BJ (cell line): ENCODE measurements around the gene SP100. TPM values are rescaled to one million over a fixed set of nuclear protein-coding genes. Genes with fewer than 3 reads are reported as not detected.

Source experiments
- CTCF ChIA-PET: fragments of 350-600 bp; formaldehyde crosslinking; extraction: SDS; loops from one replicate; lab custom pipeline; 2021; ENCODE audit warnings: antibody characterized with exemption, inconsistent platforms; lab: Yijun Ruan, JAX
- POLR2A ChIA-PET: fragments of 300-600 bp; sonication (Branson Sonifier 250); formaldehyde crosslinking; extraction: SDS; loops from one replicate; lab custom pipeline; 2021; ENCODE audit warnings: antibody characterized with exemption; lab: Charles Lee
- DNase-seq: peaks from one replicate; pipeline ENCODE4 v3.0.0-alpha.2; 2011; ENCODE audit warnings: low read depth
- H3K27me3 ChIP-seq: 2 replicates; pipeline ENCODE4 v1.6.0; 2011; ENCODE audit warnings: low read length; ENCODE audit not compliant: control insufficient read depth, insufficient read depth
- H3K36me3 ChIP-seq: 2 replicates; pipeline ENCODE4 v1.5.1; 2011; ENCODE audit warnings: low read length; ENCODE audit not compliant: control insufficient read depth, insufficient read depth
- H3K4me3 ChIP-seq: 2 replicates; pipeline ENCODE4 v1.5.1; 2011; ENCODE audit warnings: low read depth, mild to moderate bottlenecking, control low read depth, low read length
- polyA plus RNA-seq: library from polyadenylated mRNA; depleted of rRNA; stranded (reverse); fragments of >200 nt; gene quantifications from 2 replicates; pipeline ENCODE4 v1.2.3, GENCODE V29; 2011
- TF ChIP-seq, protein P1 (sequence below): IDR thresholded peaks from 2 replicates; pipeline ENCODE4 v1.5.1; 2011; ENCODE audit warnings: low read depth, mild to moderate bottlenecking, control low read depth, inconsistent platforms, low read length, moderate library complexity; ENCODE audit not compliant: insufficient read depth

Gene SP100
- polyA plus RNA-seq, 1 experiment: 34.8 TPM

DNA sequence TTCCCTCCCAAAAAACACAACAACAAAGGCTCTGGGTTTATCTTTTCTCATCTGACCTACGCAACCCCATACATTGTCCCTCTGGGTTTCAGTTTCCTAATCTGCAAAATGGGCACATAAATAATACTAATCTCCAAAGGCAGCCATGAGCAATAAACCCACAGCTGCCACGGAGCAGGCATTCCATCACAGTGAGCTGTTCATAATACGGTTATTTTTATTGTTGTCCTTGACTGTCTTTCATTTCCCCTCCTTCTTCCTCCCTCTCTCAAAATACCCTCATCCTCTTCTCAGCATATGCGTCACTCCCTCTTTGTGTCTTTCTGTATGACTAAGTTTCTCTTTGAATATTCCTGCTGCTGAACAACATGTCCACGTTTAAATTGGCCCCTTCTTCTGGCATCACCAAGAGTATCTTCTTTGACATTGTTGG lies 166.9 kb downstream of the SP100 start:
- DNase-seq: no peak
- no peak overlapping the region for H3K4me3 ChIP-seq
- TF ChIP-seq, protein P1, sequence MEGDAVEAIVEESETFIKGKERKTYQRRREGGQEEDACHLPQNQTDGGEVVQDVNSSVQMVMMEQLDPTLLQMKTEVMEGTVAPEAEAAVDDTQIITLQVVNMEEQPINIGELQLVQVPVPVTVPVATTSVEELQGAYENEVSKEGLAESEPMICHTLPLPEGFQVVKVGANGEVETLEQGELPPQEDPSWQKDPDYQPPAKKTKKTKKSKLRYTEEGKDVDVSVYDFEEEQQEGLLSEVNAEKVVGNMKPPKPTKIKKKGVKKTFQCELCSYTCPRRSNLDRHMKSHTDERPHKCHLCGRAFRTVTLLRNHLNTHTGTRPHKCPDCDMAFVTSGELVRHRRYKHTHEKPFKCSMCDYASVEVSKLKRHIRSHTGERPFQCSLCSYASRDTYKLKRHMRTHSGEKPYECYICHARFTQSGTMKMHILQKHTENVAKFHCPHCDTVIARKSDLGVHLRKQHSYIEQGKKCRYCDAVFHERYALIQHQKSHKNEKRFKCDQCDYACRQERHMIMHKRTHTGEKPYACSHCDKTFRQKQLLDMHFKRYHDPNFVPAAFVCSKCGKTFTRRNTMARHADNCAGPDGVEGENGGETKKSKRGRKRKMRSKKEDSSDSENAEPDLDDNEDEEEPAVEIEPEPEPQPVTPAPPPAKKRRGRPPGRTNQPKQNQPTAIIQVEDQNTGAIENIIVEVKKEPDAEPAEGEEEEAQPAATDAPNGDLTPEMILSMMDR: no peak
- H3K36me3 ChIP-seq: no peaks in the 10 kb centered on the region
- no peaks in the 10 kb centered on the region for H3K27me3 ChIP-seq
- ChIA-PET CTCF (no interaction called here), POLR2A (no interaction called here)

DNA sequence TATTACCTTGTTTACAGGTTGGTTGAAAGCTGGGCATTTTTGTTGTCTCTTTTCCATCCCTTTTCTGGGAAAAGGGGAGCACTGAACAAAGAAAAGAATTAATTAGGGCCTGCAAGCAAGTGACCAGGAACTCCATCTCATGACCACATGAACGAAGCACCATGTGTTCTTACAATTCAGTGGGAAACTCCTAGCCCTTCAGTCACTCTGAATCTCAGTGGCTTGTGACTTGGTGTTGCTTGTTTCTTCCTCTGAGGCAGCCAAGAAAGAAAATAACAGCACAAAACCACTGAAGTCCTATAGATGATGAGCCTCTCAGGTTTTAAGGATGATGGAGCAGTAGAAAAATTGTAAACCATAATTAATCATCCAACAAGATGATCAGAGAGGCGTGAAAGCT lies 167.6 kb downstream of the SP100 start:
- Histone ChIP-seq H3K4me3 (no peak overlapping the region), H3K27me3 (no peaks in the 10 kb centered on the region), H3K36me3 (no peaks in the 10 kb centered on the region)
- TF ChIP-seq, protein P1: no peak
- CTCF ChIA-PET: interaction anchor here (1.4 kb wide), 1 partner anchor 32 kb away, joined by 3 read pairs; no protein-coding TSS in a partner anchor
- POLR2A ChIA-PET: no interaction called here
- no peak for DNase-seq

DNA sequence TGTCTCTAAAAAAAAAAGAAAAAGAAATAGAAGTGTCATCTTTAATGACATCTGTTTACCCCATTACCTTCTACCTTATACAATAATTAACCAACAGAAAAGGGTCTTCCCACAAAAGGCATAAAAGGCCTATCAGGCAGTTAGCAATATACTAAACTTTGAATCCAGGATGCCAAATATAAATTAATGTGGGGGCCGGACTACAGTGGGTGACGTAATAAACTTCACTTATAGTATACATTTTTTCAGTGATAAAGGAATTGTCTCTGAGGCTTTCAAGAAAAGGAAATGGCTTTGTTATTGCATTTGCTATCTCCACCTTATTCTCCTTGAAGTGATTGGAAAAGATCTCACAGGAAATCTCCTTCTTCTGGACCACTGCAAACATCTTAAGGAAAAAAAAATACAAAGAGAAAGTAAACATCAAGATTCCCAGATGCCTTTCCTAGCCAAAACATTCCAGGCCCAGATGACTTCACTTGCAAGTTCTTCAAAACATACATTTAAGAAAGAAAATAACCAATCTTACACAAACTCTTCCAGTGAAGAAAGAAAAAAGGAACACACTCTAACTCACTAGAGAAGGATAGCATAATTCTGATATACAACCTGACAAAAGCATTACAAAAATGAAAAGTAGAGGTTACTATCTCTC lies 170.5 kb downstream of the SP100 start:
- CTCF ChIA-PET: no interaction called here

DNA sequence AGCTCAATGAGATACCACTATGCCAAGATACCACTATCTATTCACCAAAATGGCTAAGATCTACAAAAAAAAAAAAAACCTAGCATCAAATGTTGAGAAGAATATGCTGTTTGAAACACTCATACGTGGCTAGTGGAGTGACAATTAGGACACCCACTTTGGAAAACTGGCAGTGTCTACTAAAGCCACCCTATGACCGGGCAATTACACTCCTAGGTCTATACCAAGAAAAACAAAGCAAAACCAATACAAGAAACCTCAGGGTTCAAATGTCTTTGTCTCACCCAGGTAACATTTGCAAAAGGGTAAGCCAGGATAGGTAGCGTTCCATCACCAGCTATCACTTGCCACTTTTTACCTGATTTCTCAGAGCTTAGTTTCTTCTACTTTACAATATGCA lies 173.0 kb downstream of the SP100 start:
- Histone ChIP-seq H3K27me3 (no peaks in the 10 kb centered on the region; the same call in 1 of the 2 replicates), H3K36me3 (no peaks in the 10 kb centered on the region), H3K4me3 (no peak overlapping the region)
- TF ChIP-seq, protein P1: no peak
- POLR2A ChIA-PET: no interaction called here
- CTCF ChIA-PET: interaction anchor here (1.0 kb wide), 1 partner anchor 460 kb away, joined by 3 read pairs; no protein-coding TSS in a partner anchor
- DNase-seq: no peak

More for the DNA sequence above, 170.5 kb downstream of the SP100 start:
- Histone ChIP-seq H3K36me3 (no peaks in the 10 kb centered on the region), H3K4me3 (no peak overlapping the region), H3K27me3 (no peaks in the 10 kb centered on the region)
- TF ChIP-seq, protein P1: no peak
- POLR2A ChIA-PET: no interaction called here
- no peak for DNase-seq

DNA sequence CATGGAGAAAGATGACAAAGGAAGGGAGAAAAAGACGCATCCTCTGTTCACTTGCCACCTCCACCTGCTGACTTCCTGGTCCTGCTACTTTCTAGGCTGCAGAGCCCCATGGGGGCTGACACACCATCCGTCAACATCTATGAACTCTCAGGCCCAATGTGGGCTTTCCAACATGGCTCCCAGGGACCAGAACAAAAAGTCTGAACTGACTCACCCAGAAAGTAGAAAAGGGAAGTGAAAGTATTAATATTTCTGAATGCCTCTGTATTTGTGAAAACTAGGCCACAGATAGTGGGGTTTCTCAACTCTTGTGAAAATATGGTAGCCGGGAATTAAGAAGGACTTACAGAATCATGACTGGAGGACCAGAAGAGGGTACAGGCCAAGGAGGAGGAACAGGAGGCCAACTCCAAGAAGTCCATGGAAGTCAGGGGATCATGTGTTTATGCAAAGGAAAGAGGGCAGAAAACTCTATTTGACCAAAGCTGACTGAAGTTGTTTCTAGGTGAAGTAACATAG lies 173.6 kb downstream of the SP100 start:
- DNase-seq: no peak
- no peaks in the 10 kb centered on the region for H3K36me3 ChIP-seq
- TF ChIP-seq, protein P1: no peak
- no peak overlapping the region for H3K4me3 ChIP-seq
- no peaks in the 10 kb centered on the region; the same call in 1 of the 2 replicates for H3K27me3 ChIP-seq
- ChIA-PET CTCF (no interaction called here), POLR2A (no interaction called here)
